Activated CD4-positive, alpha-beta T cell treated with anti-CD3 and anti-CD28 coated beads for 36 hours (primary cell): ENCODE data around the gene VDAC1. TPM values are rescaled to one million over a fixed set of nuclear protein-coding genes. Genes with fewer than 3 reads are reported as not detected.
"Not testable (repeated sequence)": the region's sequence is repeated elsewhere in the genome, so short reads cannot be mapped to it uniquely, and the experiment has no call there.

ENCODE experiments used
- ATAC-seq: fragments of 200-7000 bp; cut with Tn5 transposase; one replicate; pipeline ENCODE4 v1.10.0; 2021; ENCODE audit warnings: mild to moderate bottlenecking, moderate library complexity
- CTCF ChIA-PET: fragments of 350-600 bp; sonication (Branson Sonifier 250); formaldehyde crosslinking; loops from one replicate; lab custom pipeline; 2021; ENCODE audit warnings: antibody characterized with exemption; lab: Charles Lee
- POLR2A ChIA-PET: fragments of 350-600 bp; sonication (Branson Sonifier 250); formaldehyde crosslinking; loops from one replicate; lab custom pipeline; 2021; ENCODE audit warnings: antibody characterized with exemption, inconsistent platforms; lab: Charles Lee
- DNase-seq: peaks from one replicate; pipeline ENCODE4 v3.0.0-alpha.2; 2020
- H3K27ac Mint-ChIP-seq: one replicate; pipeline ENCODE4 v1.8.0; 2021; ENCODE audit warnings: mixed read lengths
- H3K27me3 Mint-ChIP-seq: one replicate; pipeline ENCODE4 v1.8.0; 2021; ENCODE audit warnings: mixed read lengths
- H3K36me3 Mint-ChIP-seq: one replicate; pipeline ENCODE4 v1.8.0; 2021; ENCODE audit warnings: low read depth, mixed read lengths
- H3K4me1 Mint-ChIP-seq: one replicate; pipeline ENCODE4 v1.8.0; 2021; ENCODE audit warnings: mixed read lengths
- H3K4me3 Mint-ChIP-seq: one replicate; pipeline ENCODE4 v1.8.0; 2021; ENCODE audit warnings: mild to moderate bottlenecking, moderate library complexity, mixed read lengths
- H3K9me3 Mint-ChIP-seq: one replicate; pipeline ENCODE4 v1.8.0; 2021; ENCODE audit warnings: low read depth, mixed read lengths
- intact Hi-C, 2 experiments: fragments of 100-400 bp; cut with DNase I in 1 of 2; cut with micrococcal nuclease in 1 of 2; formaldehyde crosslinking; loops; one replicate each; pipeline versions ENCODE4 v1.14.2 to v1.15.1; 2022 to 2024; cut with DNase I, micrococcal nuclease
- total RNA-seq, 2 experiments: library from RNA; stranded (reverse); gene quantifications; one replicate each; pipeline ENCODE4 v1.2.3, GENCODE V29; 2021

VDAC1 gene
- total RNA-seq, 2 experiments from 2014 or later, result 482 to 486 TPM

DNA sequence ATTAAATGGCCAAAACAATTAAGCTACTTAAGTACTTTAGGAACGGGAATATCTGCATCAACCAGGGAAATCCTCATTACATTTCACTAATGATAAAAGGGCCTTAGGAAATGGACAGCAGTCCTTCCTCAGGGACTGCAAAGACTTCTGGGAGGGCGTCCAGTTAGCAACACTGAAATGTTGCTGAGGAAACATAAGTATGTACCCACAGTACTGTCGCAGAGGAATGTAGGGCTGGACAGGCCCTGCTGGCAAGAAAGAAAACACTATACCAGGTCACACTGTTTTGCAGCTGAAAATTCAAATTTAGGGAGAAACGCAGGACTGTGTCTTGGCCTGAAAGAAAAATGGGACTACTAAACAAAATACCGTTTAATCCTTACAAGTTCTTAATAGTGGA is 37.7 kb downstream of the VDAC1 start:
- POLR2A ChIA-PET, result interaction anchor here (0.5 to 0.6 kb wide), 4 partner anchors 494 to 1233 kb away, joined by 3 to 5 read pairs (median 3); no protein-coding TSS in a partner anchor
- ATAC-seq (no peak), DNase-seq (no peak)
- H3K4me1 Mint-ChIP-seq, result peaks cover 63% of the 10 kb centered on the region
- peak overlapping the region; percentile 94 for H3K4me3 Mint-ChIP-seq
- H3K36me3 Mint-ChIP-seq, result peaks cover 35% of the 10 kb centered on the region
- intact Hi-C loops, result loop anchor here in 1 of 2 experiments (5.0 kb wide), 1 partner anchor 145 kb away; the partner anchor contains the start of gene TCF7
- no peaks in the 10 kb centered on the region for H3K27me3 Mint-ChIP-seq
- H3K27ac Mint-ChIP-seq, result peak overlapping the region; percentile 23
- CTCF ChIA-PET, result interaction anchor here (1.1 to 1.6 kb wide), 5 partner anchors 9 to 33 kb away, joined by 3 to 8 read pairs (median 4); no protein-coding TSS in a partner anchor
- H3K9me3 Mint-ChIP-seq, result no peaks in the 10 kb centered on the region

DNA sequence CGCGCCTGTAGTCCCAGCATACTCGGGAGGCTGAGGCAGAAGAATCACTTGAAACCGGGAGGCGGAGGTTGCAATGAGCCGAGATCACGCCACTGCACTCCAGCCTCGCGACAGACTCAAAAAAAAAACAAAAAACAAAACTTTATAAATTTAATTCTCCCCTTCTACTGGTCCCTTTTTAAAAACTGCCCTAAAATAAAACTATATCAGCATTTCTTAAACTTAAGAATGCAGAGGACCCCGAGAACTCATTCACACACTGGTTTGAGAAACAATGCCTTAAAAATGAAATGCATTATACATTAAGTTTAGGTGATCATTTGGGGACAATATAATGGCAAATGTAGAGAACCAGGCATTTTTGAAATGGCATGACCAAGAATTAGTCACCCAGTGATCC is 38.7 kb downstream of the VDAC1 start:
- H3K4me1 Mint-ChIP-seq, result peaks cover 62% of the 10 kb centered on the region
- DNase-seq (no peak), ATAC-seq (no peak)
- H3K27ac Mint-ChIP-seq, result no peak overlapping the region
- ChIA-PET POLR2A (no interaction called here), CTCF (interaction anchor here (0.6 to 1.6 kb wide), 7 partner anchors 8 to 328 kb away, joined by 3 to 8 read pairs (median 4); no protein-coding TSS in a partner anchor)
- intact Hi-C loops, result loop anchor here in 1 of 2 experiments (5.0 kb wide), 1 partner anchor 146 kb away; the partner anchor contains the start of gene TCF7
- no peak overlapping the region for H3K4me3 Mint-ChIP-seq
- peaks cover 31% of the 10 kb centered on the region for H3K36me3 Mint-ChIP-seq
- H3K27me3 Mint-ChIP-seq, result no peaks in the 10 kb centered on the region
- no peaks in the 10 kb centered on the region for H3K9me3 Mint-ChIP-seq

- H3K4me3 Mint-ChIP-seq, result no peak overlapping the region
- H3K27ac Mint-ChIP-seq, result peak overlapping the region; percentile 76
- CTCF ChIA-PET, result interaction anchor here (0.6 to 2.2 kb wide), 12 partner anchors 15 to 540 kb away, joined by 3 to 7 read pairs (median 4); no protein-coding TSS in a partner anchor
- POLR2A ChIA-PET, result interaction anchor here (0.7 kb wide), 1 partner anchor 11 kb away, joined by 3 read pairs; no protein-coding TSS in a partner anchor
- no peaks in the 10 kb centered on the region for H3K9me3 Mint-ChIP-seq
- H3K4me1 Mint-ChIP-seq, result peaks cover 61% of the 10 kb centered on the region
- no peak for ATAC-seq
- DNase-seq, result no peak
- H3K36me3 Mint-ChIP-seq, result peaks cover 34% of the 10 kb centered on the region
- intact Hi-C loops, result no loop called here
- H3K27me3 Mint-ChIP-seq, result no peaks in the 10 kb centered on the region
These were observed 41.2 kb downstream of the VDAC1 start for GRCh38 chr5:133963493-133964128.

- no peaks in the 10 kb centered on the region for H3K27me3 Mint-ChIP-seq
- peaks cover 61% of the 10 kb centered on the region for H3K4me1 Mint-ChIP-seq
- no peaks in the 10 kb centered on the region for H3K9me3 Mint-ChIP-seq
- H3K27ac Mint-ChIP-seq, result peak overlapping the region; percentile 76
- DNase-seq, result no peak
- peak overlapping the region; percentile 9 for H3K4me3 Mint-ChIP-seq
- ChIA-PET CTCF (interaction anchor here (0.6 to 2.2 kb wide), 11 partner anchors 16 to 539 kb away, joined by 3 to 7 read pairs (median 3); no protein-coding TSS in a partner anchor), POLR2A (interaction anchor here (0.7 kb wide), 1 partner anchor 10 kb away, joined by 3 read pairs; no protein-coding TSS in a partner anchor)
- ATAC-seq, result peak; percentile 28
- intact Hi-C loops, result no loop called here
- H3K36me3 Mint-ChIP-seq, result peaks cover 35% of the 10 kb centered on the region
These were observed 41.8 kb downstream of the VDAC1 start for GRCh38 chr5:133962801-133963476.

- DNase-seq, result no peak
- intact Hi-C loops, result no loop called here
- Mint-ChIP-seq H3K4me3 (no peak overlapping the region), H3K4me1 (peaks cover 63% of the 10 kb centered on the region), H3K36me3 (peaks cover 35% of the 10 kb centered on the region), H3K27ac (peak overlapping the region; percentile 76), H3K9me3 (no peaks in the 10 kb centered on the region), H3K27me3 (no peaks in the 10 kb centered on the region)
- CTCF ChIA-PET, result interaction anchor here (1.0 to 2.2 kb wide), 6 partner anchors 16 to 92 kb away, joined by 3 to 7 read pairs (median 5); no protein-coding TSS in a partner anchor
- ATAC-seq, result no peak
- POLR2A ChIA-PET, result no interaction called here
These were observed 42.6 kb downstream of the VDAC1 start for GRCh38 chr5:133962131-133962530.

GRCh38 chr5:133959643-133960042 is 45.1 kb downstream of the VDAC1 start:
- ATAC-seq (peak; percentile 22), DNase-seq (no peak)
- Mint-ChIP-seq H3K4me1 (peaks cover 45% of the 10 kb centered on the region), H3K36me3 (peaks cover 34% of the 10 kb centered on the region), H3K27me3 (no peaks in the 10 kb centered on the region), H3K4me3 (no peak overlapping the region), H3K9me3 (no peaks in the 10 kb centered on the region), H3K27ac (peak overlapping the region; percentile 27)
- intact Hi-C loops, result no loop called here
- CTCF ChIA-PET, result interaction anchor here (0.7 kb wide), 1 partner anchor 37 kb away, joined by 4 read pairs; no protein-coding TSS in a partner anchor
- POLR2A ChIA-PET, result no interaction called here

DNA sequence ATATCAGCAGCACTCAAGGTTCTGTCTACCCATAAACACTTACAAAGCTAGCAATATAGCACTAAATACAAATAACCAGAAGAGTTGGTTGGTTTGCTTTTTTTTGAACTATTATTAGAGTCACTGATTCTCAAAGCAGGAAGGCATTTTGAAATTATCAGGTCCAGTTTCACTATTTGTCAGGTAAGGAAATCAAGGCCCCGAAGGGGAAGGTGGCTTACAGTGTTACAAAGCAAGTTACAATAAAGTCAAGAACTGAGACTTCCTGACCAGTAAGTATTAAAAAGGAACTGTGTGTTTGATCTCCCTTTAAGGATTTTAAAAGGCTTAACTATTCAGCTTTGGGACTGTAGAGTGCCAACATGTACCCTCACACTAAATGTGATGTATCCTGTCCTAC is 47.2 kb downstream of the VDAC1 start:
- intact Hi-C loops, result no loop called here
- DNase-seq, result no peak
- ChIA-PET POLR2A (no interaction called here), CTCF (interaction anchor here (1.1 to 2.4 kb wide), 2 partner anchors 9 to 204 kb away, joined by 3 to 6 read pairs; no protein-coding TSS in a partner anchor)
- Mint-ChIP-seq H3K27me3 (no peaks in the 10 kb centered on the region), H3K9me3 (no peaks in the 10 kb centered on the region), H3K27ac (peak overlapping the region; percentile 59), H3K4me3 (no peak overlapping the region), H3K36me3 (peaks cover 22% of the 10 kb centered on the region), H3K4me1 (peaks cover 30% of the 10 kb centered on the region)
- ATAC-seq, result peak; percentile 43

- DNase-seq, result no peak
- Mint-ChIP-seq H3K36me3 (peaks cover 22% of the 10 kb centered on the region), H3K4me1 (peaks cover 25% of the 10 kb centered on the region), H3K9me3 (no peaks in the 10 kb centered on the region), H3K27me3 (no peaks in the 10 kb centered on the region), H3K27ac (peak overlapping the region; percentile 59), H3K4me3 (no peak overlapping the region)
- ChIA-PET POLR2A (no interaction called here), CTCF (interaction anchor here (0.7 to 2.4 kb wide), 3 partner anchors 10 to 203 kb away, joined by 3 to 6 read pairs (median 3); no protein-coding TSS in a partner anchor)
- intact Hi-C loops, result no loop called here
- no peak for ATAC-seq
These were observed 47.7 kb downstream of the VDAC1 start for GRCh38 chr5:133957080-133957479.

- DNase-seq, H3K4me3 Mint-ChIP-seq, H3K27ac Mint-ChIP-seq, H3K9me3 Mint-ChIP-seq, CTCF ChIA-PET, POLR2A ChIA-PET, ATAC-seq, H3K27me3 Mint-ChIP-seq, intact Hi-C loops: not testable (repeated sequence)
- Mint-ChIP-seq H3K4me1 (peaks cover 25% of the 10 kb centered on the region), H3K36me3 (peaks cover 22% of the 10 kb centered on the region)
These were observed 48.6 kb downstream of the VDAC1 start for GRCh38 chr5:133956196-133956595.

- Mint-ChIP-seq H3K27me3 (no peaks in the 10 kb centered on the region), H3K9me3 (no peaks in the 10 kb centered on the region), H3K4me3 (no peak overlapping the region), H3K36me3 (peaks cover 12% of the 10 kb centered on the region), H3K27ac (no peak overlapping the region), H3K4me1 (peaks cover 8% of the 10 kb centered on the region)
- POLR2A ChIA-PET, result no interaction called here
- ATAC-seq (no peak), DNase-seq (no peak)
- CTCF ChIA-PET, result interaction anchor here (0.6 to 1.5 kb wide), 6 partner anchors 9 to 400 kb away, joined by 3 to 4 read pairs (median 3); no protein-coding TSS in a partner anchor
- intact Hi-C loops, result no loop called here
These were observed 51.1 kb downstream of the VDAC1 start for GRCh38 chr5:133953568-133954145.
